CD4-positive, alpha-beta T cell treated with Interleukin-2 at 100 ng/mL for 4 hours (primary cell): Measurements from ENCODE around the gene VRK1.

ENCODE experiments used
- DNase-seq: peaks from one replicate; pipeline ENCODE4 v3.0.0-alpha.2; 2020; ENCODE audit warnings: low spot score

VRK1 gene

DNA sequence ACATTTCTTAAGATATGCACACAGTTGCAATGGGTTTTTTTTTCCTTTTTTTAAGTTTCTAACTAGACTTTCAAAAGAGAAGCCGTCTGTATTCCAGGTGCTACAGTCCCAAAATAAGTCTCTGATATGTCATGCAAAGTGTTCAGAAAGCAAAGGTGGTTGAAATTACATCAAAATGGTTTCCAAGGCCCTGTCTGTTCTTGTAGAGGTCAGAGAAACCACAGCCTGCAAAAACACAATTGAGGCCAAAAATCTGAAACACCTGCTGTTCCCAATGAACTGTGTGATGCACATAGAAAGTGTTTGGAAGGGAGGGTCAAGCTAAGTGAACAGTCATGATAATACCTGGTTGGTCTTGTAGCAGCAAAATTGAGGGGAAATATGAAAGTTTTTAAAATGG lies 91.0 kb downstream of the VRK1 start:
- DNase-seq = no peak

DNA sequence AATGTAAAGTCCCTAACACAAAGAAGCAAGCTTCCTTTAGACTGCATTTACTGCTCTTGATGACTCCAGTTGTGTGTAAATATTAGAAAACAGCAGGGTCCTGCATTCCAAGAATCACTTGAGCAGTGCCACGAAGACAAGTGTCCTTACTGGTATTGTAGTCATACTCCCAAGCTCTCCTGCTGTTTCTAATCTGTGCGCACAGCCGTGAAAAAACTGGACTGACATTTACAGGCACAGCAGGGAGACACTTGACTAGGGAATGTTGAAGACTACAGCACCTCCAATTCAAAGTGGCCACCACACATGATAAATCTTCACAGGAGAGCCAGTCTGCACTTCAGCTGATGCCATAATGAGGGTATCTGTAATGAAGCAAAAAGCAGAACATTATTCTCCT lies 91.4 kb downstream of the VRK1 start:
- no peak for DNase-seq

DNA sequence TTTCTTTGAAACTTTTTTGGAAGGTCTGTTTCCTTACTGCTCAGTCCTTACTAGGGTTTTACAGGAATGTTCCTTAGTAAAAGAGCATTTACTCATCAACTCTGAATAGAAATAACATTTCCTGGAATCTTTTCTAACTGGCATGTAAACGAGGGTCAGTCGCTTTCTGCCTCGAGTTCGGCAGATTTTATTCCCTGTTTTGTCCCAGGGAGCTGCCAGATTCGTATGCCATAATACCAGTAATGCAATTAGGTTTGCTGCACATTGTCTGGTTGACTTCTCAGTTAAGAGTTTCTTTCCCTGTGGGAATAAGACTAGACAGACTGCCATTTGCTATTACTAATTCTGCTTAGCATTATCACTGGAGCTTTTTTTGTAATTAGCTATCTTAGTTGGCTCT lies 91.9 kb downstream of the VRK1 start:
- DNase-seq = no peak

DNA sequence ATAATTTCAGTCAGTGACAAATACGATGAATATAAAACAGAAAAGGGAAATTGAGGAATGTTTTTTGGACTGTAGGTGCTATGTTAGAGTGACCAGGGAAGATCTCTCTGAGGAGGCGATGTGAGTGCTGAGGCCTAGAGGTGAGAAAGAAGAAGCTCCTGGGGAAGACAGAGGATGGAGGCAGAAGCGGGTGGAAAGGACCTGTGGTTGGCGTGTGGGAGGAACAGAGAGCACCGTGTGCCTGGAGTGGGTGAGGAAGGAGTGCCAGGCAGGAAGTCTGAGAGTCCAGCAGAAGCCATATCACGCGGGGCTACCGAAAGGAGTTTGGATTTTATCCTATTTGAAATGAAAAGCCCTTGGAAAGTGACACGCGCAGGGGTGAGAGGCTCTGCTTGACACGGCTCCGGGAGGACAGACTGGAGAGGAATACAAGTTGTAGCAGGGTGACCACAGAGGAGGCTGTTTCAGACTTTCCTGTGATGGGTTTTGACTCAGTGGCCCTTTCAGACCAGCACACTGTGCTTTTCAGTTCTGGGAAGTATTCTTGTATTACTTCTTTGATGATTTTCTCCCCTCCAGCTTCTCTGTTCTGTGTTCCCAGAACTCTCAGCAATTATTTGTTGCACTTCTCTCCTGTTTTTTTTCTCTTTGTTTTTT lies 96.9 kb downstream of the VRK1 start:
- no peak for DNase-seq

DNA sequence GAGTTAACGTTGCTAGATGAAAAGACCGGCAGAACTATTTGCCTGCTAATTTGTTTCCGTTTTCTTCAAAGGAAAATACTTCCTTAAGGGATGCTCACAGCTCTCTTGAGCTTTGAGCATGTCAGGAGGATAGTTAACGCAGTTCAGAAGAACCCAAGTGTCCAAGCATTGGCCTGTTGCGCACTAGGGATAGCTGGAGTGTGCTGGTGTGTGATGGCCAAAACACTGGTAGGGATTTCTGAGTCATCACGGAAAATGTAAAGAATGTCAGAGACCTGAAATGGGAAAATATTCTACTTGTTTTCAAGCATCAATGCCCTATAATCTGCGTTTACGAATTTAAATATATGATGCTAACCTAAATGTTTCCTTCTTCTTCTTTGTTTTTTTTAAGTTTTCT lies 97.8 kb downstream of the VRK1 start:
- no peak for DNase-seq

DNA sequence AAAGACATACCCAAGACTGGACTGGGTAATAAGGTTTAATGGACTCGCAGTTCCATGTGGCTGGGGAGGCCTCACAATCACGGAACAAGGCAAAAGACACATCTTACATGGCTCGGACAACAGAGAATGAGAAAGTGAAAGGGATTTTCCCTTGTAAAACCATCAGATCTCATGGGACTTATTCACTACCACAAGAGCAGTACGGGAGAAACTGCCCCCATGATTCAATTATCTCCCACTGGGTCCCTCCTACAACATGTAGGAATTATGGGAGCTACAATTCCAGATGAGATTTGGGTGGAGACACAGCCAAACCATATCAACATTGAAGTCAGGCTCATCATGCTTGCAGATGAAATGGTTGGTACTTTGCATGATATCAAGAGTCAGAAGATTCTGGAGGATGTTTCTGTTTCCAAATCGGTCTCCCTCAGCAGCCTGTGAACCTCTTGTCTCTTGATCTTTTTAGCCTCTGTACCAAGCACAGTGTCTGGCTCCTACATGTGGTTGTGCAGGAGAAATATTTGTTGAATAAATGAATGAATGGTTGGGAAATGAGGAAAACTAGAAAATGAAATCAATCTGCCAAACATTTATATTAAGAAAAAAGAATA lies 98.6 kb downstream of the VRK1 start:
- DNase-seq = no peak

DNA sequence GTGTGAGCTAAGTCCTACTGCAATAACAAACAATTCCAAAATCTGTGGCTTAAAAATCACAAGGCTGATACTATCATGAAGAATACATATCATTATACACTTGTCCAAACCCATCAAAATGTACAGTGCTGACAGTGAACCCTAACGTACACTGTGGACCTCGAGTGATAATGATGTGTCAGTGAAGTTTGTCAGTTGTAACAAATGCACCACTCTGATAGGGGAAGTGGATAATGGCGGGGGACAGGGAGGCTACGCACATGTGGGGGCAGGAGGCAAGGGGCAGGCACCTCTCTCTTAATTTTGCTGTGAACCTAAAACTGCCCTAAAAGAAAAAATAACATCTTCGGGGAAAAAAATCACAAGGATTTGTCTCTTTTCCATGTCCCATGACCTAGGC lies 100.0 kb downstream of the VRK1 start:
- no peak for DNase-seq

DNA sequence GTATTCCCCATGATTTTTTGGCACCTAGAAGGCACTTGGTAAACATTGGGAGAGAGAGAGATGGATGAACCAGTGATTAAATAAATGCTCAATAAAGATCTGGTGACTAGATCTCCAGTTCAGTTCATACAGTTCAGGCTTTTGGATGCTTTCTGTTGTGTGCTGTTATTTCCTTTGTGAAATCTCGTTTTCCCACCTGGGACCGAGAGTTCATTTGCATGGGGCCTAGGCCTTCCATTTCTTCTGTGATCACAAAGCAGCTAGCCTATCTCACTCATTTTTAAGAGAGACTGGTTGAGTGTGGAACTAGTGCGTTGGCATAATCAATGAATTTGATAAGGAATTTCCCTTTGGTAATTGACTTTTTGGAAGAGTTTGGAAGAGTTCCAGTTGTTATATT lies 104.0 kb downstream of the VRK1 start:
- no peak for DNase-seq

DNA sequence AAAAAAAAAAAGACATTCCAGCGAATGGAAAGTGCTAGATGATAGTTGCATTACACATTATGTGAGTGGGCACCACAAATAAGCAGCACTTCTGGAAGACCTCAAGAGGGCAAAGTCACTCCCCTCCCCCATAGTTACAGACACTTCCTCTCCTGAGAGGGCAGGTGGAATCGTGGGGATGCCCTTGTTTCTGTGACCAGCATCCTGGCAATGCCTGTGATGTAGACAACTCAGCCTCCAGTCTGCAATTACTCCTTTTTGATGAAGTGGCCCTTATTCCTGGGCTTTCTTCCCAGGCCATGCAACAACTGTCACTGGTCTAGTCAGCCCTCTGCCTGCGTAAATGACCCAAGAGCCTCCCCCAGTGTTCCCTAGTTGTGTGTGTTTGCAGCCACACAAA lies 104.8 kb downstream of the VRK1 start:
- no peak for DNase-seq

DNA sequence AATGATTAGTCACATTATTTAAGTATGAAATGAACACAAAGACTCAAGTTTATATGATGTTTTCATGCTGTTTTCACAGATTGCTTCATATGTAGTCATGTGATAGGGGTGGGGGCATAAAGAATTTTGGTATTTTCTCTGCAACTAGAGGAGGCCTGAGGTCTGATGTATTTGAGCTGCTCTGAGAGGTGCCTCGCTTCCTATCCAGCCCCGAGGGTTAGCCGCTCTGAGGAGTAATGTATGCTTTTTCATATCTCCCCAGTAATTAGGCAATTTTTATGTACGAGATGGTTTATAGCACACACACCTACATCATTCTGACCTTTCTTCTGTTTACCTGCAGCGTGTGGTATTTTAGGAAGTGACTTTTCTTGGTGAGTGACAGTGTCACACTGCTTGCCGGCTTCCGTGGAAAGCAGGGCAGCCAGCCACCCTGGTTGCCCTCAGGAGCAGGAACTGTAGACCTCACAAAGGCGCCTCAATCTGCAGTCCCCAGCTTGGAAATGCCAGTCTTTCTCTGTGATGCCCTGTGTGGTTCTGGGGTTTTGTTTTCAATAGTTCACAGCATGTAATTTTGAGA lies 106.4 kb downstream of the VRK1 start:
- DNase-seq = no peak

DNA sequence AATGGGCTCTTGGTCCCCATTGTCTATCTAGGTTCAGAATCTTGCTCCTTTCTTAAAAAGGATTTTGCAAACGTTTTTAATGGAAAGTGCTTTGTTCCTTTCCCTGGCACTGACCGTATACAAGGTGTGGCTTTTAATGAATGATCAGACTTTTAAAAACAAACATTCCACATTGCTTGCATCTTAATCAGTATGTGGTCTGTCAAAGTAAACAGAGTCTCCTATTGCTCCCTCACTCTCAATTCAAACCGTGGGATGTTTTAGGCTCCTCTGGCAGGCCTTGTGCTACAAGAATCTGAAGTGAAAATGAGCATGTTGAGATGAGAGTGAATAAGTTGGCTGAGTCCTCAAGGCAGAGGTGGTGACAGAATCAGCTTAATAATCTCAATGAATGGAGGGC lies 107.0 kb downstream of the VRK1 start:
- no peak for DNase-seq

DNA sequence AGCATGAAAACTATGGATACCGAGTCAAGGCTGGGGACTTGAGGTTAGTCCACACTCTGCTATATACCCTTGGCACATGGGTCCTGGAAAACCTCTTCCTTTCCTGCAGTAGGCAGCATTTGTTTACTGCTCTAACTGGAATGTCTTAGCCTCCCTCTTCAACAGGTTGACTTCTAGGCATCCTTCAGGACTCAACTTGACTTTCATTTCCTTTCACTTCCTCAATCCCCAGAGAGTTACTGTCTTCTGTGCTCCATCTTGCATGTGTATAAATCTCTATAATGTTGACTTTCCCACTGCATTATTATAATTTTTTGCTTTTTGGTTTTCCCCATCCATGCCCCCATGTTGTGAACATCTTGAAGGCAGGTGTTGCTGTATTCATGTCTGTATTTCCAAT lies 107.9 kb downstream of the VRK1 start:
- DNase-seq = no peak

DNA sequence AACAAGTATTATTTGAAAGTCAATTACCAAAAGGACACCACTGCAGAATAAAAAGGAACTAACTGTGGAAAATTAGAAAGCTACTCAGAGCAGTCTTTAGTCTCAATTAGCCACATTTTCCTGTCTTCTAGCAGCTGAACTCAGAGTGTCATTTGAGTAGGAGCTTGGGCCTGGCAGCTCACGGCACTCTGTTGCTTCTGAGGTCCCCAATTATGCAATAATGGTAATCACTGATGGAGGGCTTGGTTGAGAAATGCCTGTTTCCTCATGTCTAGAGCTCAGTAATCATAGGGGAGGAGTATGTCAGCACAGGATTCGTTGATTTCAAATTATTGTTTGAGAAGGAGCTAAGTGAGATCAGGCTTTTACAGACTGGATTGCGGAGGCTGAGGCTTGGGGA lies 108.6 kb downstream of the VRK1 start:
- no peak for DNase-seq

DNA sequence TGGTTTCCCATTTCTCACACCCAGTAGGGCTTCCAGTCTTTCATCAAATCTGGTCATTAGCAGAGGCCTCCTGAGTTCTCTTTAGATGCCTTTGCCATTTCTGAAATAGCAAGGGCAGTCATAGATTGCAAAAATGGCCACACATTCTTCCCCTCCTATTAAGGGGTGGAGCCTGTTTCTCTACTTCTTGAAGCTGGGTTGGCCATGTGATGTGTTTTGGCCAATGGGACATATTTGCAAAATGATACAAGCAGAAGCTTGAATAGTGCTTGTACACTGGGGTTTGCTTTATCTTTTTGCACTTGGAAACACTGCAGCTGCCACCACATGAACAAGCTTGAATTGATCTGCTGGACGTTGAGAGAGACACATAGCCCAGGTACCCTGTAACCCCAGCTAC lies 109.3 kb downstream of the VRK1 start:
- no peak for DNase-seq

DNA sequence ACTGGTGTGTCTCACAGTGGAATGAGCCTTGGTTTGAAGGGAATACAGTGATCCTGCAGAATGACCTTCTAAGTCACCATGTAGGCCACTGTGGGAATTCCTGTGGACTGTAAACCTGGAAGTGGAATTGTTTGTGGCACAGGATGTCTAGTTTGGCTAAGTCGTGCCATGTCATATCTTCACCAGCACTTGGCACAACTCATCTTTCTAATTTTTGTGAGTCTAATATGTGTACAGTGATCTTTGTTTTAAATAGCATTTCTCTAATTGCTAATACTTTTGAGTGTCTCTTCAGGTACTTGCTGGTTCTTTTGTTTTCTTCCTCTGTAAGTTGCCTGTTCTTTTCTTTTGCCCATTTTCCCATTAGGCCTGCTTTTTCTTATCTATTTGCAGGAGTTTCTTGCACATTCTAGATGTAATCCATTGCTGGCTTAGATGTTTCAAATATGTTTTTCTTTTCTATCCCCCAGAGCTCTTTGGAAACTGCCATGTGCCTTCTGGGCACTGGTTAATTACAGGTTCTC lies 112.7 kb downstream of the VRK1 start:
- DNase-seq = no peak

DNA sequence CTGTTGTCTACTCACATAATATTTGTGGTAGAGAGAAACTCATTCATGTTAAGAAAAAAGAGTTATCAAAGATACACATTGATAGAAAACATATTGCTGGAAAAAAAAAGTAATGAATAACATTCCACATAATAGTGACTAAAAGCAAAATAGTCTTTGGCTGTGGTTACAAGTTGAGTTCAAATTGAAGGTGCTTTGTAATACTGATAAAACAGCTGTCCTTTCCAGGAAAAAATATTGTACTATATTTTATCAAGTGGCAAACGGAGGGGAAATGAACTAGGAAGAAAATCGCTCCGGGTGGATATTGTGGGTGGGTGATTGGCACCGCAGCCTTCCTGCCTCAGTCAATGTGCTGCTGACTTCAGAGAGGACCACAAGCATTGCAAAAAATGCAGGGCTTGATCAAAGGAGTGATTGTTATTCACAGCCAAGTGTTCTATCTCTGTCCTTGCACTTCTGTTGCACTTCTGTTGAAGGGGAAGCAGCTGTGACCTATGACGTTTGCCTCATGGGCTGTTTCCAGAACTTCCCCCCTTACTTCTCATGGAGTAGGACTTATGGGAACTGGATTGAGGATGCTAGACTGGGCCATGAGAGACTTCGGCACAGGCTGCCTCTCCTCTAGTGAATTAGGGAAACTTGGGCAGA lies 114.4 kb downstream of the VRK1 start:
- no peak for DNase-seq

DNA sequence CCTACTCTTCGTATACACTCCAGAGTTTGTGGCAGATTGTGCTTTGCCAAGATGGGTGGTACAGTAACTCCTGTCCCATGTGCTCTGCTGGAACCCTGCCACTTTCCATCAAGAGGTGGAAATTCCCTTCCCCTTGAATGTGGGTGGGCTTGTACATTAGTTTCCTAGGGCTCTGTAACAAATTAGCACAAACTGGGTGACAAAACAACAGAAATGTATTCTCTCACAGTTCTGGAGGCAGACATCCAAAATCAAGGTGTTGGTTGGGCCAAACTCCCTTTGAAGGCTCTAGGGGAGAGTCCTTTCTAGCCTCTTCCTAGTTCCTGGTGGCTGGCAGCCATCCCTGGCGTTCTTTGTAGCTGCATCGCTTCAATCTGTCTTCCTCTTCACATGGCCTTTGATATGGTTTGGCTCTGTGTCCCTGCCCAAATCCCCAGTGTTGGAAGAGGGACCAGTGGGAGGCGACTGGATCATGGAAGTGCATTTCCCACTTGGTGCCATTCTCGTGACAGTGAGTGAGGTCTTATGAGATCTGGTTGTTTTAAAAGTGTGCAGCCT lies 117.5 kb downstream of the VRK1 start:
- no peak for DNase-seq

DNA sequence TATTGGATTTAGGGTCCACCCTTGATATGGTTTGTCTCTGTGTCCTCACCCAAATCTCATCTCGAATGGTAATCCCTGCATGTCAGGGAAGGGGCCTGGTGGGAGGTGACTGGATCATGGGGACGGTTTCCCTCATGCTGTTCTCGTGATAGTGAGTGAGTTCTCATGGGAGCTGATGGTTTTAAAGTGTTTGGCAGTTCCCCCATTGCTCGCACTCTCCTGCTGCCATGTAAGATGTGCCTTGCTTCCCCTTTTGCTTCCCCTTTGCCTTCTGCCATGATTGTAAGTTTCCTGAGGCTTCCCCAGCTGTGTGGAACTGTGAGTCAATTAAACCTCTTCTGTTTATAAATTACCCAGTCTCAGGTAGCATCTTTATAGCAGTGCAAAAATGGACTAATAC lies 118.3 kb downstream of the VRK1 start:
- no peak for DNase-seq

DNA sequence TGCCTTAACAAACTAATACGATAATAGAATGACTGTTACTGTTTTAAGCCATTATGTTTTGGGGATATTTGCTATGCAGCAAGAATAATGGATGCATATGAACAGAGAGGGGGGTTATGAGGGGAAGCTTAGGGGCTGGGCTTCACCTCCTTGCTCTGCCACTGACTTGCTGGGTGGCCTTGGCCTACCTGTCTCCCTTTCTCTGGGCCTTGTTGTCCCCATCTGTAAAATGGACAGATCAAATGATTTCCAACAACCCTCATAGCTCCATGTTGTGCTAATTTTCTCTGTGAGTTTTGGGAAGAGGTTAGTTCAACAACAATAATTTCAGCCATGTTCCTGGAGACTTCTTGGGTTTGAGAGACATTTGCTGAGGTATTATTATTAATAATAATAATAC lies 119.6 kb downstream of the VRK1 start:
- DNase-seq = no peak

DNA sequence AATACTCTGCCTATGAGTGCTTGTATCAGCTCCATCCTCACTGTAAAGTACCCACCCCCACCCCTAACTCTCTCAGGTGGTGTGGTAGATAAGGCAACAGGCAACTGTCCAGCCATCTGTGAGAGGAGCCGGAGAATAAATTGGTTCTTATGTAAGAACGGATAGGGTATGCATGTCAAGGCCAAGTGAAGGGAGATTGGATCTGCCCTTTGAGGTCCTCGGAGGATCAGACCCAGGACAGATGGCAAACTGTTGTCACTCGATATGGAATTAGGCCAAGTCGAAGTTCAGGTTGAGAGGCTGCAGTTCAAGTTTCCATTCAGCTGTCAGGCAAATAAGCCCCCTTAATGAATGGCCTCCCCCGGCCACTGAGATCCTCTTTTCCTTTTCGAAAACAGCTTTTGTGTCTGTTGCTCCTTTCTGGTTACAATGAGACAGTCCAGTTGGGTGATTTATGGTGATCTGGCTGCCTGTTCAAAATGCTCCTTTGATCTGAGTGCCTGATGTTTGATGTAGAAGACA lies 120.3 kb downstream of the VRK1 start:
- no peak for DNase-seq

DNA sequence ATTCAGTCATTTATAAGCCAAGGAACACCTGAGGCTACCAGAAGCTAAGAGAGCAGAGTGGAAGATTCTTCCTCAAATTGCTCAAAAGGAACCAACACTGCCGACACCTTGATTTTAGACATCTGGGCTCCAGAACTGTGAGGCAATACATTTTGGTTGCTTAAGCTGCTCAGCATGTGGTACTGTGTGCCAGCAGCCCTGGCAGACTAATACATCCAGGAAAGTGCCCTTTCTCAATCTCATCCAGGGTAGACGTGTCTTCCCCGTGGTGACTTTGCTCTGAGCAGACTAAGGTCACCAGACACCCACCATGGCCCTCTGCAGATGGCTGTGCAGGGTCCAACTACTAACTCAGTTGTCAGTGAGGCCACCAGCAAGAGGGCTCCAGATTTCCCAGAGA lies 122.8 kb downstream of the VRK1 start:
- no peak for DNase-seq

DNA sequence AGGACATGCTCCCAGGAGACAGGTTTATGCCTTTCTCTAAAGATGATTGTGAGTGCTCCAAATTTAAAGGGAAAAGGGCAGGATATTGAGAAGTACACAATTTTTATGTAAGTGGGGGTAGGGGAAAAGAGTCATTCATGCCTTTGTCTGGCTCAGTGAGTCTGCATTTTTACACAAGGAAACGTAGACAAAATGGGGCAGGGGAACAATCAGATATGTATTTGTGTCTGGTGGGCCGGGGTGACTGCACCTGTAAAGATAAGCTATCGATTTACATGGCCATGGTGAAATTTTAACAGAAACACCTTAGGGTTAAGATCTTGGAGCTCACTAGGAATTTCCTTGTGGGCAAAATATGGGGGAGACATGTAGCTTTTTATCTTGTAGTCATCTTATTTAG lies 123.6 kb downstream of the VRK1 start:
- DNase-seq = no peak

DNA sequence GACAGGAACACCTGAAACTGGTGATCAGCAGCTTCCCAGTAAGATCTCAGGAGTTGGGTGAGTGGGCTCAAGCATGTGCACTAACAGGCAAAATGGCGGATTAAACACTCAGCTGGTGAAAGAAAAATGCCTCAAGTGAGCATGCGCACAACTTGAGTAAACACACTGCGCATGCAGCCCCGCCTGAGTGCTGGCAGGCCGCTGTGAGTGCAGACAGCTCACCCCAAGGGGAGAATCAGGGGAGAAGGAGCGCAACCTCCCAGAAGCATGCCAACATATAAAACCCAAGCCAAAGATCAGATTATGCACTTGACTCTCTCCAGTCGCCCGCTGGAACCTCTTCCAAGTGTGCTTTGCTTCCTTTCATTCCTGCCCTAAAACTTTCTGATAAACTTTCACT lies 125.8 kb downstream of the VRK1 start:
- DNase-seq = no peak
